Measurements from ENCODE around the gene C1QTNF1. TPM values are rescaled to one million over a fixed set of nuclear protein-coding genes. Genes with fewer than 3 reads are reported as not detected.

Gene C1QTNF1
- total and polyA plus RNA-seq, 9 of the 15 experiments (the other 6 are each of a cell fraction or from before 2014, with no cell fraction given) = 0.09 TPM; not detected in 8

- no peak for TF ChIP-seq GABPB2 (CRISPR knock-in tag; conservative IDR thresholded peaks at IDR 0.05)
- no peak for TF ChIP-seq MLX (CRISPR knock-in tag; conservative IDR thresholded peaks at IDR 0.05)
- no peak for TF ChIP-seq NCOA4 (IDR thresholded peaks at IDR 0.05; ENCODE audit: partially characterized antibody)
- no peak for TF ChIP-seq TCF7 (IDR thresholded peaks at IDR 0.05; ENCODE audit: borderline replicate concordance)
- no peak for TF ChIP-seq CCAR2 (IDR thresholded peaks at IDR 0.05; ENCODE audit: low read depth, low read length)
- no peak for TF ChIP-seq ZFP30 (CRISPR knock-in tag; IDR thresholded peaks at IDR 0.05; ENCODE audit: borderline replicate concordance)
- TF ChIP-seq CREB1 (IDR thresholded peaks at IDR 0.05) = no peak
- no peak for TF ChIP-seq CREB1 (CRISPR knock-in tag; IDR thresholded peaks at IDR 0.05)
- no peak; a peak in 1 of 4 replicates for TF ChIP-seq MLLT1 (IDR thresholded peaks at IDR 0.05)
- TF ChIP-seq MXD1 (CRISPR knock-in tag; IDR thresholded peaks at IDR 0.05; ENCODE audit: borderline replicate concordance, poor library complexity, severe bottlenecking) = no peak
- no peak for TF ChIP-seq E2F4 (CRISPR knock-in tag; IDR thresholded peaks at IDR 0.05; ENCODE audit: low read depth)
- no peak for TF ChIP-seq REST (IDR thresholded peaks at IDR 0.05; ENCODE audit: borderline replicate concordance)
- TF ChIP-seq REST (CRISPR knock-in tag; IDR thresholded peaks at IDR 0.05; ENCODE audit: low read depth) = peak; percentile 41; the same call in 1 of the 2 replicates
- TF ChIP-seq ZNF780A (CRISPR knock-in tag; IDR thresholded peaks at IDR 0.05) = no peak
These were observed 37.2 kb upstream of the C1QTNF1 start (continued) for GRCh38 chr17:78986649-78987328.

Measured in K562 (cell line).